ENCODE results near the gene PCDHB8.
"Not testable (repeated sequence)": the region's sequence is repeated elsewhere in the genome, so short reads cannot be mapped to it uniquely, and the experiment has no call there.

PCDHB8 gene

DNA sequence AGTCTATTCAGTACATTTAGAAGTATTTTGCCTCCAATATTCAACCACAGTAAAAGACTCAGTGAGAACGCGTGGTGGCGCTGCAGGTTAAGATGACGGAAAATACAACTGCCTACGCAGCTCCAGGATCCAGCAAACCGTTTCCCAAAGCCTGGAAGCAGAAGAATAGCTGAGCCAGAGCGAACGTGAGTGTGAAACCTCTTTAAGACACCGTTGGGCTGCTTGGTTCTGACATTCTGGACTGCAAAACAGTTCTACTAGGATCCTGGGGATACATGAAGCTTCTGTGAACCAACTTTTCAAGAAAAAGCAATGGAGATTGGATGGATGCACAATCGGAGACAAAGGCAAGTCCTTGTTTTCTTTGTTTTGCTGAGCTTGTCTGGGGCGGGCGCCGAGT is 4.7 kb downstream of the PCDHB8 start, which contains the start of gene PCDHB16:
Gene PCDHB16 (plus strand): TSS at position 140 of the 400 bp plus-strand sequence. CDS start 173 bp downstream, at position 313.
- peak; percentile 2 for DNase-seq (ENCODE audit: low read depth)
- no peak within 1 kb of the TSS for H3K4me3 ChIP-seq (ENCODE audit: low read depth, low read length)
- TF ChIP-seq, protein P1, sequence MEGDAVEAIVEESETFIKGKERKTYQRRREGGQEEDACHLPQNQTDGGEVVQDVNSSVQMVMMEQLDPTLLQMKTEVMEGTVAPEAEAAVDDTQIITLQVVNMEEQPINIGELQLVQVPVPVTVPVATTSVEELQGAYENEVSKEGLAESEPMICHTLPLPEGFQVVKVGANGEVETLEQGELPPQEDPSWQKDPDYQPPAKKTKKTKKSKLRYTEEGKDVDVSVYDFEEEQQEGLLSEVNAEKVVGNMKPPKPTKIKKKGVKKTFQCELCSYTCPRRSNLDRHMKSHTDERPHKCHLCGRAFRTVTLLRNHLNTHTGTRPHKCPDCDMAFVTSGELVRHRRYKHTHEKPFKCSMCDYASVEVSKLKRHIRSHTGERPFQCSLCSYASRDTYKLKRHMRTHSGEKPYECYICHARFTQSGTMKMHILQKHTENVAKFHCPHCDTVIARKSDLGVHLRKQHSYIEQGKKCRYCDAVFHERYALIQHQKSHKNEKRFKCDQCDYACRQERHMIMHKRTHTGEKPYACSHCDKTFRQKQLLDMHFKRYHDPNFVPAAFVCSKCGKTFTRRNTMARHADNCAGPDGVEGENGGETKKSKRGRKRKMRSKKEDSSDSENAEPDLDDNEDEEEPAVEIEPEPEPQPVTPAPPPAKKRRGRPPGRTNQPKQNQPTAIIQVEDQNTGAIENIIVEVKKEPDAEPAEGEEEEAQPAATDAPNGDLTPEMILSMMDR (IDR thresholded peaks at IDR 0.05; ENCODE audit: insufficient read depth, low read depth, low read length, missing control alignments) = no peak

DNA sequence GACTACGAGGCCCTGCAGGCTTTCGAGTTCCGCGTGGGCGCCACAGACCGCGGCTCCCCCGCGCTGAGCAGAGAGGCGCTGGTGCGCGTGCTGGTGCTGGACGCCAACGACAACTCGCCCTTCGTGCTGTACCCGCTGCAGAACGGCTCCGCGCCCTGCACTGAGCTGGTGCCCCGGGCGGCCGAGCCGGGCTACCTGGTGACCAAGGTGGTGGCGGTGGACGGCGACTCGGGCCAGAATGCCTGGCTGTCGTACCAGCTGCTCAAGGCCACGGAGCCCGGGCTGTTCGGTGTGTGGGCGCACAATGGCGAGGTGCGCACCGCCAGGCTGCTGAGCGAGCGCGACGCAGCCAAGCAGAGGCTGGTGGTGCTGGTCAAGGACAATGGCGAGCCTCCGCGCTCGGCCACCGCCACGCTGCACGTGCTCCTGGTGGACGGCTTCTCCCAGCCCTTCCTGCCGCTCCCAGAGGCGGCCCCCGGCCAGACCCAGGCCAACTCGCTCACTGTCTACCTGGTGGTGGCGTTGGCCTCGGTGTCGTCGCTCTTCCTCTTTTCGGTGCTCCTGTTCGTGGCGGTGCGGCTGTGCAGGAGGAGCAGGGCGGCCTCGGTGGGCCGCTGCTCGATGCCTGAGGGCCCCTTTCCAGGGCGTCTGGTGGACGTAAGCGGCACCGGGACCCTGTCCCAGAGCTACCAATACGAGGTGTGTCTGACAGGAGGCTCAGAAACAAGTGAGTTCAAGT is 6.7 kb downstream of the PCDHB8 start:
- DNase-seq (ENCODE audit: low read depth); H3K4me3 ChIP-seq (ENCODE audit: low read depth, low read length): not testable (repeated sequence)

DNA sequence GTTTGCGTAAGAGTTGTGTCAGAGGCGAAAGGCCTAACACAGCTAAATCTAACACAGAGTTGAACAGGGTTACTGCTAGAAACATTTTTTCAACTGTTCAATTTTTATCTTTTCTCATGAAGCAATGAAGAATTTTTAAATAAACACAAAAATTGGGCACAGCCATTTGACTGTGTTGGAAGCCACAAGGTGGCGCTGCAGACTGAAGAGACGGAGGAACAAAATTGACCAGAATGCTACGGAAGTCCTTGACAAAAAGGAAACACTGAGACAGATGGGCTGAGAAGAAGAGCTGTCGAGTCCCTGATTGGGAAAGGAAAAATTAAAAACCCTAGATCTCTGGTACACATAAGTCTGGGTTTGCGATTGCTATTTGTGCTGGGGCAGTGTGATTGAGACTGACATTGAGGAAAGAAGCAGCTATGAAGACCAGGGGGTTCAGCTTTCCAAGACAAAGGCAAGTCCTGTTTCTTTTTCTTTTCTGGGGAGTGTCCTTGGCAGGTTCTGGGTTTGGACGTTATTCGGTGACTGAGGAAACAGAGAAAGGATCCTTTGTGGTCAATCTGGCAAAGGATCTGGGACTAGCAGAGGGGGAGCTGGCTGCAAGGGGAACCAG is 9.4 kb downstream of the PCDHB8 start, which contains the start of gene PCDHB9:
Gene PCDHB9 (plus strand): TSS at position 265 of the 616 bp plus-strand sequence. CDS start 158 bp downstream, at position 423.
- DNase-seq (ENCODE audit: low read depth) = peak; percentile 40
- TF ChIP-seq, protein P1 (IDR thresholded peaks at IDR 0.05; ENCODE audit: insufficient read depth, low read depth, low read length, missing control alignments) = peak; percentile 39
- H3K4me3 ChIP-seq (ENCODE audit: low read depth, low read length) = peak within 1 kb of the TSS; percentile 40

DNA sequence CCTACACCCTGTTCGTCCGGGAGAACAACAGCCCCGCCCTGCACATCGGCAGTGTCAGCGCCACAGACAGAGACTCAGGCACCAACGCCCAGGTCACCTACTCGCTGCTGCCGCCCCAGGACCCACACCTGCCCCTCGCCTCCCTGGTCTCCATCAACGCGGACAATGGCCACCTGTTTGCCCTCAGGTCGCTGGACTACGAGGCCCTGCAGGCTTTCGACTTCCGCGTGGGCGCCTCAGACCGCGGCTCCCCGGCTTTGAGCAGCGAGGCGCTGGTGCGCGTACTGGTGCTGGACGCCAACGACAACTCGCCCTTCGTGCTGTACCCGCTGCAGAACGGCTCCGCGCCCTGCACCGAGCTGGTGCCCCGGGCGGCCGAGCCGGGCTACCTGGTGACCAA is 11.1 kb downstream of the PCDHB8 start:
- not testable (repeated sequence) for H3K4me3 ChIP-seq (ENCODE audit: low read depth, low read length); DNase-seq (ENCODE audit: low read depth)

DNA sequence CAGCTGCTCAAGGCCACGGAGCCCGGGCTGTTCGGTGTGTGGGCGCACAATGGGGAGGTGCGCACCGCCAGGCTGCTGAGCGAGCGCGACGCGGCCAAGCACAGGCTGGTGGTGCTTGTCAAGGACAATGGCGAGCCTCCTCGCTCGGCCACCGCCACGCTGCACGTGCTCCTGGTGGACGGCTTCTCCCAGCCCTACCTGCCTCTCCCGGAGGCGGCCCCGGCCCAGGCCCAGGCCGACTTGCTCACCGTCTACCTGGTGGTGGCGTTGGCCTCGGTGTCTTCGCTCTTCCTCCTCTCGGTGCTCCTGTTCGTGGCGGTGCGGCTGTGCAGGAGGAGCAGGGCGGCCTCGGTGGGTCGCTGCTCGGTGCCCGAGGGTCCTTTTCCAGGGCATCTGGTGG is 11.5 kb downstream of the PCDHB8 start:
- H3K4me3 ChIP-seq (ENCODE audit: low read depth, low read length); DNase-seq (ENCODE audit: low read depth): not testable (repeated sequence)

DNA sequence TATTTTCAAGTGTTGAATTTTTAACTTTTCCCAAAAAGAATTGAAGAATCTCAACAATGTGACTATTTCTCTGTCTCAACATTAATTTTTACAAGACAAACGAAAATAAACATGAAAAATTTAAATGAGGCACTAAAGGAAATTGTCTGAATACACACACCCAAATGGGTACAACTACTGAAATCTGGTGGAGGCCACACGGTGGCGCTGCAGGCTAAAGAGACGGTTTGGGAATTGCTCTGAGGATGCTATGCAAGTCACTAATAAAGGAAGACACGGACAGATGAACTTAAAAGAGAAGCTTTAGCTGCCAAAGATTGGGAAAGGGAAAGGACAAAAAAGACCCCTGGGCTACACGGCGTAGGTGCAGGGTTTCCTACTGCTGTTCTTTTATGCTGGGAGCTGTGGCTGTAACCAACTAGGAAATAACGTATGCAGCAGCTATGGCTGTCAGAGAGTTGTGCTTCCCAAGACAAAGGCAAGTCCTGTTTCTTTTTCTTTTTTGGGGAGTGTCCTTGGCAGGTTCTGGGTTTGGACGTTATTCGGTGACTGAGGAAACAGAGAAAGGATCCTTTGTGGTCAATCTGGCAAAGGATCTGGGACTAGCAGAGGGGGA is 14.6 kb downstream of the PCDHB8 start, which contains the start of gene PCDHB10:
Gene PCDHB10 (plus strand): TSS at position 244 of the 616 bp plus-strand sequence. CDS start 200 bp downstream, at position 444.
- TF ChIP-seq, protein P1 (IDR thresholded peaks at IDR 0.05; ENCODE audit: insufficient read depth, low read depth, low read length, missing control alignments) = peak; percentile 28
- no peak within 1 kb of the TSS for H3K4me3 ChIP-seq (ENCODE audit: low read depth, low read length)
- DNase-seq (ENCODE audit: low read depth) = peak; percentile 2

DNA sequence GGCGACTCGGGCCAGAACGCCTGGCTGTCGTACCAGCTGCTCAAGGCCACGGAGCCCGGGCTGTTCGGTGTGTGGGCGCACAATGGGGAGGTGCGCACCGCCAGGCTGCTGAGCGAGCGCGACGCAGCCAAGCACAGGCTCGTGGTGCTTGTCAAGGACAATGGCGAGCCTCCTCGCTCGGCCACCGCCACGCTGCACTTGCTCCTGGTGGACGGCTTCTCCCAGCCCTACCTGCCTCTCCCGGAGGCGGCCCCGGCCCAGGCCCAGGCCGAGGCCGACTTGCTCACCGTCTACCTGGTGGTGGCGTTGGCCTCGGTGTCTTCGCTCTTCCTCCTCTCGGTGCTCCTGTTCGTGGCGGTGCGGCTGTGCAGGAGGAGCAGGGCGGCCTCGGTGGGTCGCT is 16.7 kb downstream of the PCDHB8 start:
- not testable (repeated sequence) for DNase-seq (ENCODE audit: low read depth); H3K4me3 ChIP-seq (ENCODE audit: low read depth, low read length)

DNA sequence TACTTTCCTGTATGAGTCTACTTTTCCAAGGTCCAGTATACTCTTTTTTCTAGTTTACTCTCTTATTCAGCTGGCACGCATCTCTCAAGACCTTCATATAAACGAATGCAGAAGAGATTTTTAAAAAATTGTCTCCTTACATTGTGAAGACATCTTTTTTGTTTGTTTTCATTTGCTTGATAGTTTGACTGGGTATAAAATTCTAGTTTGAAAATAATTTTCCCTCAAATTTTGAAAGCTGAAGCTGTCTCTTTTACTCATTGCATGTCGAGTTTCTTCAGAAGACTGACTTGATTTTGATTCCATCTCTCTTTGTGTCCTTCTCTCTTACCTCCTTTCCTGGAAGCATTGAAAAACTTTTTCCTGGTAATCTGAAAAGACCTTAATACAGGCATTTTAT is 18.8 kb downstream of the PCDHB8 start:
- TF ChIP-seq, protein P1 (IDR thresholded peaks at IDR 0.05; ENCODE audit: insufficient read depth, low read depth, low read length, missing control alignments) = no peak
- DNase-seq (ENCODE audit: low read depth) = no peak
- no peak overlapping the region for H3K4me3 ChIP-seq (ENCODE audit: low read depth, low read length)

Measured in GM12865 (cell line).